GM12878 (cell line): ENCODE data around the gene HMHB1. TPM values are rescaled to one million over a fixed set of nuclear protein-coding genes. Genes with fewer than 3 reads are reported as not detected.
A peak's percentile ranks its signal among the peaks of the same experiment; 100 is the strongest.

Source experiments
- ATAC-seq: fragments of 200-7000 bp; cut with Tn5 transposase; 3 replicates; pipeline ENCODE4 v1.9.1; 2020; ENCODE audit warnings: mild to moderate bottlenecking, moderate library complexity
- BruUV-seq: library from RNA; stranded (reverse); fragments of 400-500 nt; replicated peaks from 2 replicates; lab custom pipeline; 2021; lab: Mats Ljungman, UMichigan
- CTCF ChIA-PET: fragments of 300-600 bp; sonication (Branson Sonifier 250); formaldehyde crosslinking; extraction: SDS; loops from one replicate; lab custom pipeline; 2021; ENCODE audit warnings: inconsistent platforms; lab: Yijun Ruan, JAX
- POLR2A ChIA-PET: fragments of 350-600 bp; formaldehyde crosslinking; extraction: SDS; loops from one replicate; lab custom pipeline; 2021; ENCODE audit warnings: inconsistent platforms; lab: Charles Lee
- RAD21 ChIA-PET: fragments of 300-600 bp; sonication (Branson Sonifier 250); formaldehyde crosslinking; loops from one replicate; lab custom pipeline; 2023; ENCODE audit warnings: antibody characterized with exemption; ENCODE audit not compliant: unreplicated experiment; lab: Charles Lee
- SMC1A ChIA-PET: fragments of 300-600 bp; sonication (Branson Sonifier 250); formaldehyde crosslinking; loops from one replicate; lab custom pipeline; 2023; ENCODE audit not compliant: unreplicated experiment, uncharacterized antibody; lab: Charles Lee
- DNase-seq: peaks from one replicate; pipeline ENCODE4 v3.0.0-alpha.2; 2011; ENCODE audit warnings: low read depth, low spot score
- FAIRE-seq: peaks from 3 replicates; lab custom pipeline; 2011; peaks lifted over from hg19 to GRCh38; lab: Jason Lieb, UNC
- H2AFZ ChIP-seq: 2 replicates; pipeline ENCODE4 v1.6.0; 2011; ENCODE audit warnings: low read depth, low read length, control low read depth; ENCODE audit not compliant: control insufficient read depth
- H3K27ac ChIP-seq: 2 replicates; pipeline ENCODE4 v1.5.1; 2011; ENCODE audit warnings: control low read depth; ENCODE audit not compliant: control insufficient read depth, insufficient read depth
- H3K27me3 ChIP-seq, 2 experiments: replicated peaks in 1 of 2; 2 replicates each; pipeline versions ENCODE4 v1.6.0 to v1.6.1; 2011; ENCODE audit warnings: low read length in 1 of 2; ENCODE audit not compliant: control insufficient read depth in 2 of 2, insufficient read depth in 2 of 2
- H3K36me3 ChIP-seq, 2 experiments: 2 replicates each; pipeline ENCODE4 v1.5.1; 2011; ENCODE audit warnings: low read length in 1 of 2; ENCODE audit not compliant: control insufficient read depth in 2 of 2, insufficient read depth in 2 of 2
- H3K4me1 ChIP-seq: 2 replicates; pipeline ENCODE4 v1.6.1; 2011; ENCODE audit warnings: mild to moderate bottlenecking, low read length, moderate library complexity, mixed read lengths; ENCODE audit not compliant: control insufficient read depth, insufficient read depth
- H3K4me2 ChIP-seq: 2 replicates; pipeline ENCODE4 v1.6.0; 2011; ENCODE audit warnings: control low read depth; ENCODE audit not compliant: control insufficient read depth, insufficient read depth
- H3K4me3 ChIP-seq: fragments of 200-600 bp; sonication (generic); 2 replicates; pipeline ENCODE4 v1.5.1; 2016
- H3K79me2 ChIP-seq: 2 replicates; pipeline ENCODE4 v1.6.0; 2011; ENCODE audit warnings: low read length; ENCODE audit not compliant: control insufficient read depth, insufficient read depth
- H3K9ac ChIP-seq: 2 replicates; pipeline ENCODE4 v1.8.0; 2011; ENCODE audit warnings: low read length, control low read depth, mixed read lengths; ENCODE audit not compliant: control insufficient read depth, insufficient read depth
- H3K9me3 ChIP-seq: replicated peaks from 3 replicates; pipeline ENCODE4 v1.5.1; 2011; ENCODE audit warnings: mild to moderate bottlenecking, low read length; ENCODE audit not compliant: control insufficient read depth, insufficient read depth
- H4K20me1 ChIP-seq: 2 replicates; pipeline ENCODE4 v1.6.0; 2011; ENCODE audit not compliant: control insufficient read depth, insufficient read depth
- ASH2L ChIP-seq: fragments of 300-600, 200-600 bp; sonication (generic); IDR thresholded peaks from 2 replicates; pipeline ENCODE4 v1.6.1; 2017; ENCODE audit warnings: low read depth, mild to moderate bottlenecking, borderline replicate concordance
- HSF1 ChIP-seq: fragments of 150-350 bp; IDR thresholded peaks from 2 replicates; pipeline ENCODE4 v1.6.1; 2014; ENCODE audit warnings: mild to moderate bottlenecking, low read depth, low read length
- IKZF1 ChIP-seq: fragments of 450-650 bp; conservative IDR thresholded peaks from 2 replicates; pipeline ENCODE4 v1.6.1; 2017; ENCODE audit warnings: antibody characterized with exemption, mild to moderate bottlenecking
- IKZF2 ChIP-seq, 2 experiments: fragments of 450-650 bp; IDR thresholded peaks; 2 replicates each; pipeline ENCODE4 v1.6.1; 2017; ENCODE audit warnings: mild to moderate bottlenecking in 2 of 2, moderate library complexity in 2 of 2
- IRF4 ChIP-seq: IDR thresholded peaks from 2 replicates; pipeline ENCODE4 v1.6.1; 2011; ENCODE audit warnings: low read depth, low read length
- KLF5 ChIP-seq: fragments of 450-650 bp; IDR thresholded peaks from 2 replicates; pipeline ENCODE4 v1.6.1; 2014; ENCODE audit warnings: mild to moderate bottlenecking; ENCODE audit not compliant: partially characterized antibody
- MAX ChIP-seq: IDR thresholded peaks from 2 replicates; pipeline ENCODE4 v1.6.1; 2012; ENCODE audit warnings: low read depth, low read length, improper control_type of control experiment
- MEF2A ChIP-seq: IDR thresholded peaks from 2 replicates; pipeline ENCODE4 v1.6.1; 2011; ENCODE audit warnings: low read depth, mild to moderate bottlenecking, low read length, moderate library complexity; ENCODE audit not compliant: insufficient read depth
- MTA2 ChIP-seq: fragments of 450-650 bp; IDR thresholded peaks from 2 replicates; pipeline ENCODE4 v1.6.1; 2016; ENCODE audit warnings: low read depth, mild to moderate bottlenecking, moderate library complexity
- RELB ChIP-seq: fragments of 450-650 bp; IDR thresholded peaks from 2 replicates; pipeline ENCODE4 v1.6.1; 2017; ENCODE audit warnings: low read depth, mild to moderate bottlenecking, moderate library complexity
- RFX5 ChIP-seq: IDR thresholded peaks from 2 replicates; pipeline ENCODE4 v1.6.1; 2011; ENCODE audit warnings: low read depth, low read length, improper control_type of control experiment
- ZNF687 ChIP-seq: fragments of 450-650 bp; IDR thresholded peaks from 2 replicates; pipeline ENCODE4 v1.6.1; 2017; ENCODE audit warnings: mild to moderate bottlenecking, moderate library complexity
- ZZZ3 ChIP-seq: IDR thresholded peaks from 2 replicates; pipeline ENCODE4 v1.6.1; 2011; ENCODE audit warnings: low read depth; ENCODE audit not compliant: control insufficient read depth, insufficient read length
- whole genome bisulfite sequencing: methylation state at CpG from one replicate; pipeline ENCODE4 v1.1.6; 2016; ENCODE audit warnings: low lambda C conversion rate; ENCODE audit not compliant: insufficient replicate concordance, insufficient coverage; ENCODE audit errors: missing lambda C conversion rate; 5-methylcytosine and 5-hydroxymethylcytosine counted together
- in situ Hi-C: fragments of 300-500 bp; cut with MboI; formaldehyde crosslinking; loops from 9 replicates; pipeline ENCODE4 v1.14.3; 2018; ENCODE audit warnings: mixed read lengths
- intact Hi-C: fragments of 100-400 bp; cut with micrococcal nuclease; formaldehyde crosslinking; loops from one replicate; pipeline ENCODE4 v1.14.2; 2022; ENCODE audit not compliant: unreplicated experiment
- polyA plus RNA-seq, 11 experiments: library from polyadenylated mRNA; depleted of rRNA in 4 of 11; unstranded in 6 of 11; stranded (reverse) in 5 of 11; fragments of >200 nt; fragmentation: Nextera tagmentation in 4 of 11; fragmentation: Illumina TruSeq in 1 of 11; extraction: Ambion mirVana in 4 of 11; extraction: Trizol in 1 of 11; gene quantifications; 1 replicate in 1 of 11; 2 replicates in 10 of 11; pipeline versions ENCODE4 v1.2.1 to v1.2.3, GENCODE V29; 2011 to 2016; ENCODE audit warnings: inconsistent platforms in 2 of 11, missing spikeins in 2 of 11, low read depth in 1 of 11
- total RNA-seq, 4 experiments: library from RNA; depleted of rRNA in 3 of 4; stranded (reverse); fragments of >200 nt in 3 of 4; fragmentation: Illumina TruSeq in 1 of 4; extraction: Trizol in 1 of 4; gene quantifications; 2 replicates each; pipeline versions ENCODE4 v1.2.1 to v1.2.3, GENCODE V29; 2013 to 2021

HMHB1 gene
- total and polyA plus RNA-seq, 10 of the 15 experiments (the other 5 are each of a cell fraction or from before 2014, with no cell fraction given) = 0.45 to 20.3 (median 4.6) TPM

GRCh38 chr5:143791848-143792731, 19.9 kb upstream of the HMHB1 start:
- intact Hi-C loops = no loop called here
- no TSS peak for BruUV-seq
- no peaks in the 10 kb centered on the region for H3K79me2 ChIP-seq
- peak overlapping the region; percentile 62 for H3K27ac ChIP-seq
- H3K4me2 ChIP-seq = peak overlapping the region; percentile 72
- in situ Hi-C loops = no loop called here
- H3K9me3 ChIP-seq = no peaks in the 10 kb centered on the region
- no peaks in the 10 kb centered on the region for H3K36me3 ChIP-seq
- 15% methylated on average over 10 of the region's 10 CpGs for WGBS
- no peaks in the 10 kb centered on the region for H3K27me3 ChIP-seq
- no peaks in the 10 kb centered on the region for H4K20me1 ChIP-seq
- peak overlapping the region; percentile 61 for H3K9ac ChIP-seq
- ChIA-PET POLR2A (interaction anchor here (1.4 kb wide), 1 partner anchor 11 kb away, joined by 3 read pairs; no protein-coding TSS in a partner anchor), CTCF (interaction anchor here (0.8 to 1.9 kb wide), 3 partner anchors 10 to 98 kb away, joined by 3 to 11 read pairs (median 3); no protein-coding TSS in a partner anchor), SMC1A (interaction anchor here (0.6 to 2.0 kb wide), 5 partner anchors 33 to 807 kb away, joined by 3 to 7 read pairs (median 3); no protein-coding TSS in a partner anchor), RAD21 (interaction anchor here (1.0 to 1.2 kb wide), 3 partner anchors 9 to 227 kb away, joined by 3 read pairs; no protein-coding TSS in a partner anchor)
- FAIRE-seq (peak; percentile 49), ATAC-seq (peak; percentile 84), DNase-seq (no peak)
- H2AFZ ChIP-seq = peak overlapping the region; percentile 78
- no peaks in the 10 kb centered on the region; the same call in 1 of the 2 replicates for H3K4me1 ChIP-seq
- no peak overlapping the region for H3K4me3 ChIP-seq
- TF ChIP-seq ZNF687 = peak; percentile 44; the same call in 1 of the 2 replicates
- peak; percentile 64 for TF ChIP-seq IKZF1
- no peak for TF ChIP-seq HSF1
- TF ChIP-seq RFX5 = no peak
- peak; percentile 65 to 77; a peak in 3 of 4 replicates for TF ChIP-seq IKZF2 (IDR thresholded peaks at IDR 0.05)
- TF ChIP-seq RELB = peak; percentile 66; the same call in 1 of the 2 replicates
- TF ChIP-seq ZZZ3 = no peak
- TF ChIP-seq IRF4 = no peak
- TF ChIP-seq KLF5 = no peak
- no peak for TF ChIP-seq MAX
- 0 out of 2 replicates have a peak, but pooled peaks have one; percentile 29 for TF ChIP-seq ASH2L
- peak; percentile 27 for TF ChIP-seq MTA2
- TF ChIP-seq MEF2A = 0 out of 2 replicates have a peak, but pooled peaks have one; percentile 55
